ENCODE data around the gene ZNF385B.

Gene ZNF385B

GRCh38 chr2:179729966-179730365, 131.4 kb downstream of the ZNF385B start:
- no peak for DNase-seq

- no peak for DNase-seq
Observed at GRCh38 chr2:179726461-179727180, 134.8 kb downstream of the ZNF385B start.

DNA sequence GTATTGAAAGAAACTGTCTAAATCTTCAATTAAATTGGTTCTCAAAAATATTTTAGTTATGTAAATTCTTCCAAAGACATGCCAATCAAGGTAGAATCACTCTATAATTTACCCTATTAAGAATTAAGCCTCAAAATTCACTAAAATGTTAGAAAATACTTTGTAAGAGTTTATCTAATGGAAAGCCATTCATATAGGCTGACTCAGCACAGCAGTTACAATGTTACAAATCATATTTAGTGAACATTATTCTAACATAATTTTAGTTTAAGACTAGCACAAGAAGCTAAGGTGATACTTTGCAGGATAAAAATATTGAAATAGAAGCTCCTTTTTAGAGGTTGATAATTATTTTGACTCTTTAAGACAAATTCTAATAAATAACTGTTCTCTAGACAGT, 137.0 kb downstream of the ZNF385B start:
- no peak for DNase-seq

DNA sequence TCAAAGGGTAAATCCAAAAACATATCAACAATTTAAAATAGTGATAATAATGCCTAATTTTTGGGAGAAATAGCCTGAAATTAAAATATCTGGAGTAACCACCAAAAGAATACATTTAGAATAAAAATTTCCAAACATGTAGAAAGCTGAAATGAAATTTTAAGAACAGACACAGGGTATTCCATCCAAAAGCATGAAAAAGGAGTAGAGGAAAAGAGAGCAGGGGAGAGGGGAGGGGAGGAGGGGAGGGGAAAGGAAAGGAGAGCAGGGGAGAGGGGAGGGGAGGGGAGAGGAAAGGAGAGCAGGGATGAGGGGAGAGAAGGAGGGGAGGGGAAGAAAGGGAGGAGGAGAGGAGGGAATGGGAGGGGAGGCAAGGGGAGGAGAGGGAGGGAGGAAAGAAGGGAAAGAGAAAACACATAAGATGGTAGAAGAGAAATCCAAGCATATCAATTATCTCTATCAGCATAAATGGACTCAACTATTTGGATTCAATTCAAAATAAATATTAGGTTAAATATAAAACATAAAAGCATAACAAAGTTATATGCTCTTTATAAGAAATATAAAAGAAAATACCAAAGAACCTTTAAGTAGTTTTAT, 141.1 kb downstream of the ZNF385B start:
- DNase-seq, result no peak

- no peak for DNase-seq
Observed at GRCh38 chr2:179715871-179716270, 145.5 kb downstream of the ZNF385B start.

DNA sequence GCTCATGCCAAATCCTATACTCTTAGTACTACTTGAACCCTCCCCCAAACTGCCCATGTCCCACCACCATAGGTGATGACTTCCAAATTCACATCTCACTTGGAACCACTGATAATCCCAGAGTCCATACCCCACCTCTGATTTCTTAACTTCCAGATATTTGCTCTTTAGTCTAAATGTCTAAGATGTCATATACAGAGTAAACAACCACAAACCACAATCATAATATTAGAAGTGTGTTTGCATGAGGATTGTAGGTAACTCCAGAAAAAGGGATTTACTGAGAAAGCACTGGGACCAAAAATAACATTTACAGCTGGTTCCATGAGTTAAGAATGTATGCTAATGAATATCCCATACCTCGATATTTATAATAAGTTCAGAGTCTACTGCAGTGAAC, 146.2 kb downstream of the ZNF385B start:
- DNase-seq, result no peak

DNA sequence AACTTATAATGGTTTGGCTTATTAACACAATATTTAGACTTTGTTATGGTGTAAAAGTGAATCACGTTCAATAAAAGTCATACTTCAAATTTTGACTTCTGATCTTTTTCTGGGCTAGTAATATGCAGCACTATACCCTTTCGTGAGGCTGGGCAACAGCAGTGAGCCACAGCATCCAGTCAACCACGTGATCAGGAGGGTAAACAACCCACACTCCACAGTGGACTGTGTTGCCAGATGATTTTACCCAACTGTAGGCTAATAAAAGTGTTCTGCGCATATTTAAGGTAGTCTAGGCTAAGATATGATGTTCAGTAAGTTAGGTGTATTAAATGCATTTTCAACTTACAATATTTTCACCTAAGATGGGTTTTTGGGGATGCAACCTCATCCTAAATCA, 148.6 kb downstream of the ZNF385B start:
- no peak for DNase-seq

GRCh38 chr2:179711375-179711774, 150.0 kb downstream of the ZNF385B start:
- no peak for DNase-seq

DNA sequence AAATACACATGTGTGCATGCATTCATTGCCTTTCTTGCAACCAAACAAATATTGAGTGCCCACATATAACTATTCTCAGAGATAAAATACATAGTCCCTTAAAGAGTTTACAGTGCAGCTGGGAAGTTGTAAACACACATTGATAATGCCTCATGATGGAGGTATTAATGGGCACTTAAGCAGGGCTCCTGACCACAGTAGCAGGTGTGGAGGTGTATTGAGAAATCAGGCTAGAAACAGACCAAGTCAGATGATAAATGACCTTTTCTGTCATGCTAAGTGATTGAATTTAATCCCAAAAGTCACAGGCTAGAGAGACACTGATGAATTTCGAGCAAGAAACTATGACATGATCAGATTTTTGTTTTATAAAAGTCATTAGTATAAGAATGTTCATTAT, 157.7 kb downstream of the ZNF385B start:
- DNase-seq, result no peak

DNA sequence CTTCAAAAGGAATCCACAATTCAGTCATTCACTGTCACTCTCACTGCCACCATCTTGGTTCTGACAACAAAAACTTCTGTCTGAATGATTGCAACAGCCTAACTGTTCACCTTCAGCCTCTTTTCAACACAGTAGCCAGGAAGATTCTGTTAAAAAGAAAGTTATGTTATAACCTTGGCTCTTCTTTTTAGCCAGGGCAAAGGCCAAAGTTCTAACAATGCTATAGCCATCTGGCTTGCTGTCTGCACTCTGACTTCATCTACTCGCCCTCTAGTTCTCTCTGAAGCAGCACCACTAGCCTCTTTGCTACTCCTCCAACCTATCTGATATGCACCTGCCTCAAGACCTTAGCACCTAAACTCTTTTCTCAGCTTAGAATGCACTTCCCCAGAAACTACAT, 158.5 kb downstream of the ZNF385B start:
- DNase-seq, result no peak

- no peak for DNase-seq
Observed at GRCh38 chr2:179701524-179702110, 159.8 kb downstream of the ZNF385B start.

GRCh38 chr2:179695486-179695885, 165.9 kb downstream of the ZNF385B start:
- no peak for DNase-seq

DNA sequence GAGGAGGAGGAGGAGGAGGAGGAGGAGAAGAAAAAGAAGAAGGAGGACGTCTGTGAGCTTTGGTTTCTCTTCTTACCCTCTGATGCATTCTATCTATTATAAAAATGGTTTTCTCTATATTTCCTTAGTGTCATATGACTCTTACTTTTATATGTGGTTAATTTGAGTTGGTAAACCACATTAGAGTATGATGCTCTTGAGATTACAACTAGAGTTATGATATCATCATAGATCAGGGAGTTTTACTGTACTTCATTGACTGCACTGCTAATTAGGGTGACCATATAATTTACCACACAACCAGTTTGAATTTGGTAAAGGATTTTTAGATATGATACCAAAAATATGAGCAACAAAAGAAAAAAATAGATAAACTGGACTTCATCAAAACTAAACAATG, 166.4 kb downstream of the ZNF385B start:
- no peak for DNase-seq

DNA sequence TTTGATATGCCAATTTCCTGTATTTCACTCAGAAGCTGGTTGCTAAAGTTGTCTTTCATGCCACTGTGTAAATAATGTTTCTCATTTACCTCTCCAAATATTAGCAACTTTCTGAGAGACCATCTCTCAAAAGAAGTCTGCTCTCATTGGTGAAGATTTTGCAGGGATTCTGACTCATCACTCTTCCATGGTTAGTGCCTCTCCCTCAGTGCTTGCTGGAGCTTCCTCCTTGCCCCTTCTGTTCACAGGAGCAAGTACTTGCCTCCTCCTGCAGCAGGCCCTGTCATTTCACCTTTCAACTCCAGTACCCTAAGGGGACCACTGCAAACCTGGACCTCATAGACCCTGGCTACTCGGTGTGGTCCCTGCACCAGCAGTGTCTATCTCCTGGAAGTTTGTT, 168.8 kb downstream of the ZNF385B start:
- DNase-seq, result no peak

GRCh38 chr2:179692043-179692442, 169.4 kb downstream of the ZNF385B start:
- no peak for DNase-seq

DNA sequence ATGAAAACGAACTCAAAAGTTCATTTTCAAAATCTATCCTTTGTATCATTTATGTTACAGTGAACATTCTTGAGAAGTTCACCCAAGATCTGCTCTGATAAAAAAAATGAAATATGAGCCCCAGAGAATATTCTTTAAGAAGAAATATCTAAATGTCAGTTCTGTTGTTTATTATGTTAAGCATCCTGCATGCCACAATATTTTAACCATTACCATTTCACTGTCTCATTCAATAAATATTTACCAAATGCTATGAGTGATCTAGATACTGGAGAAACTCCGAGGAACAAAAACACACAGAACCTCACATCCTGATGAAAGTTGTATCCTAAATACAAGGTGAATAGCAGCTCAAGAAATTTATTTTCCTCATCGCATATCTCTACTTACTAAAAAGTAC, 170.2 kb downstream of the ZNF385B start:
- DNase-seq, result no peak

GRCh38 chr2:179686718-179687342, 174.6 kb downstream of the ZNF385B start:
- no peak for DNase-seq

DNA sequence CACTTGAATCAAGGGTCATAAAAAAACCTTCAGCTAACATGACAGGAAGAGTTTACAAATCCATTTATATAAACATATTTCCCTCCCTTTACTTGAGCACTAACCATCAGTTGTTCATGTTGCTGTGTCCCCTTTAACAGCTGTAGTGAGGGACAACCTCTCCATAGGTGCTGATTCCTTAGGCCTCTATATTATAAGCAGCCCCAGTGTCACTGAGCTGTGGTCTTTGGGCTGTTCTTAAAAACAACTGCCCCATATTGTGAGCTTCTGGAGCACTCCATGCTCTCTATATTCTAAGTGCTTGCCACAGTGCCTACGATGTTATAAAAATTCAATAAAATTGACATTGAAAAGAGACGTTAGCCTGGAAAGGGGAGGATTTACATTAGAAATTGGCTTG, 175.3 kb downstream of the ZNF385B start:
- DNase-seq, result no peak

DNA sequence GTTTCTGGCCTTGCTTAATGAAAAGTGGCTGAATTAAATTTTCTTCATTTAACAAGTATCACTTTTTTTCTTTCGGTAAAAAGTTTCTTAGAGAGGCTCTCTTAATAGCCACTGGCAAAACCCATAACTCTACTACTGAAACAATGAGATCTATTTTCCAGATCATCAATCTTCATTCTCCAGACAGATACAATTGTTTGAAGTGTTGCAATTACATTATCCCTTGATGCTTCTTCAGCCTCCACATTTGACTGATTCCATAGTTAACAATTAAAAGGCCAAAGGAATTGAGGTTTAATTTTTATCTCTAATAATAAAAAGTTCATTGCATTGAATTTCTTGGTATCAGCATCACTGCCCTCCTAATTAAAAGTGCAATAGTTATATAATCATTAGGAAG, 176.3 kb downstream of the ZNF385B start:
- DNase-seq, result no peak

DNA sequence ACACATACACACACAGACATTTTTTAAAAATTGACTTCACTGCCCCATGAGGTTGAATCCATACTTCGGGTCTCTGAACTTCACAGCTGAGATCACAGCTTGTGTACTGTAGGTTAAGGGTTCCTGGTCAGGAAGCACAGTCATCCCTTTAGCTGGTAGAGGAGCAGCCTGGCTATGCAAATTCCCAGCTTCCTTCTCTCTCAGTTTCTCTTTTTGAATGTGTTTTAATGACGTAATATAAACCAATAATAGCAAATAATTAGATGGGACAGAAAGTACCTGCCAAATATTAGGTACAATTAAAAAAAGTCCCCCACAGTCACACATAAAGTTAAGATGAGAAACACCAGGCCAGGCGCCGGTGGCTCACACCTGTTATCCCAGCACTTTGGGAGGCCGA, 178.7 kb downstream of the ZNF385B start:
- no peak for DNase-seq

- DNase-seq, result no peak
Observed at GRCh38 chr2:179677746-179678505, 183.5 kb downstream of the ZNF385B start.

GRCh38 chr2:179677077-179677688, 184.2 kb downstream of the ZNF385B start:
- no peak for DNase-seq

GRCh38 chr2:179675435-179675834, 186.0 kb downstream of the ZNF385B start:
- no peak for DNase-seq
